GM12878 (cell line): ENCODE measurements around the gene NR4A2. TPM values are rescaled to one million over a fixed set of nuclear protein-coding genes. Genes with fewer than 3 reads are reported as not detected.

Experiments
- FOXM1 ChIP-seq: IDR thresholded peaks from 2 replicates; pipeline ENCODE4 v1.6.1; 2012; ENCODE audit warnings: low read depth, mild to moderate bottlenecking, inconsistent platforms, low read length, moderate library complexity
- NBN ChIP-seq: fragments of 450-650 bp; IDR thresholded peaks from 2 replicates; pipeline ENCODE4 v1.6.1; 2016
- NFIC ChIP-seq: IDR thresholded peaks from 2 replicates; pipeline ENCODE4 v1.6.1; 2012; ENCODE audit warnings: low read depth, mild to moderate bottlenecking, inconsistent platforms, low read length, moderate library complexity
- NR2C2 ChIP-seq: IDR thresholded peaks from 2 replicates; pipeline ENCODE4 v1.6.1; 2011; ENCODE audit warnings: borderline replicate concordance, low read depth; ENCODE audit not compliant: control insufficient read depth, insufficient read length
- PML ChIP-seq: IDR thresholded peaks from 2 replicates; pipeline ENCODE4 v1.6.1; 2012; ENCODE audit warnings: low read length, inconsistent platforms
- RFX5 ChIP-seq: IDR thresholded peaks from 2 replicates; pipeline ENCODE4 v1.6.1; 2011; ENCODE audit warnings: low read depth, low read length, improper control_type of control experiment
- SMAD1 ChIP-seq: fragments of 450-650 bp; IDR thresholded peaks from 2 replicates; pipeline ENCODE4 v1.6.1; 2018; ENCODE audit warnings: mild to moderate bottlenecking, low read depth; ENCODE audit not compliant: partially characterized antibody
- WRNIP1 ChIP-seq: IDR thresholded peaks from 2 replicates; pipeline ENCODE4 v1.6.1; 2011; ENCODE audit warnings: low read depth, low read length, improper control_type of control experiment, borderline replicate concordance
- ZNF274 ChIP-seq: IDR thresholded peaks from one replicate; pipeline ENCODE4 v1.8.0; 2011; ENCODE audit not compliant: insufficient read length, insufficient read depth
- polyA plus RNA-seq, 11 experiments: library from polyadenylated mRNA; depleted of rRNA in 4 of 11; unstranded in 6 of 11; stranded (reverse) in 5 of 11; fragments of >200 nt; fragmentation: Nextera tagmentation in 4 of 11; fragmentation: Illumina TruSeq in 1 of 11; extraction: Ambion mirVana in 4 of 11; extraction: Trizol in 1 of 11; gene quantifications; 1 replicate in 1 of 11; 2 replicates in 10 of 11; pipeline versions ENCODE4 v1.2.1 to v1.2.3, GENCODE V29; 2011 to 2016; ENCODE audit warnings: inconsistent platforms in 2 of 11, missing spikeins in 2 of 11, low read depth in 1 of 11
- total RNA-seq, 4 experiments: library from RNA; depleted of rRNA in 3 of 4; stranded (reverse); fragments of >200 nt in 3 of 4; fragmentation: Illumina TruSeq in 1 of 4; extraction: Trizol in 1 of 4; gene quantifications; 2 replicates each; pipeline versions ENCODE4 v1.2.1 to v1.2.3, GENCODE V29; 2013 to 2021
- TF ChIP-seq, protein P1 (sequence below): IDR thresholded peaks from 2 replicates; pipeline ENCODE4 v1.6.1; 2012; ENCODE audit warnings: mild to moderate bottlenecking, low read depth, low read length
- TF ChIP-seq, protein P2 (sequence below): fragments of 150-350 bp; IDR thresholded peaks from 2 replicates; pipeline ENCODE4 v1.6.1; 2014; ENCODE audit warnings: mild to moderate bottlenecking, low read depth, low read length
- TF ChIP-seq, protein P3 (sequence below): IDR thresholded peaks from 2 replicates; pipeline ENCODE4 v1.6.1; 2011; ENCODE audit warnings: borderline replicate concordance, low read depth, mild to moderate bottlenecking, moderate library complexity, mixed read lengths, low read length; ENCODE audit not compliant: insufficient read depth; ENCODE audit errors: extremely low read length

The NR4A2 gene
- total and polyA plus RNA-seq, 10 of the 15 experiments (the other 5 are each of a cell fraction or from before 2014, with no cell fraction given) = 0.15 to 3.4 (median 0.58) TPM

DNA sequence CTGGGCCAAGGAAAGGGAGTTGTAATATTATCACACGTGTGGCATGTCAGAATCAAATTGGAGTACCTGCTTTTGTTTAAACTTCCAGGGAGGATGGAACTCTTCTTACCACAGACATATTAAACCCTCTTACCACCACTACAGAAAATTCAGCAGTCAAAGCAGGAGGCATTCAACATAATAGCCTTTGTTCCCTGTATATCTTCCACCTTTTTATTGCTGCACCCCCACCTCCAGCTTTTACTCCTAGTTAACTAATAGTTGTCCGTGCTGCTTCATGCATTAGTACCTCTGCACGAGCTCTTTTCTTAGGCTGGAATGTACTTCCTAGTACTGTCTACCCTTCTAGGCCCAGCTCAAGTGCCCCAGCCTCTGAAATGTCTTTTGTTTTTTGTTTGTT is 14.9 kb upstream of the NR4A2 start (continued):
- TF ChIP-seq NBN (no peak), RFX5 (no peak), NFIC (no peak), WRNIP1 (no peak), SMAD1 (no peak), PML (no peak), NR2C2 (no peak), FOXM1 (no peak), ZNF274 (no peak)
- TF ChIP-seq, protein P1, sequence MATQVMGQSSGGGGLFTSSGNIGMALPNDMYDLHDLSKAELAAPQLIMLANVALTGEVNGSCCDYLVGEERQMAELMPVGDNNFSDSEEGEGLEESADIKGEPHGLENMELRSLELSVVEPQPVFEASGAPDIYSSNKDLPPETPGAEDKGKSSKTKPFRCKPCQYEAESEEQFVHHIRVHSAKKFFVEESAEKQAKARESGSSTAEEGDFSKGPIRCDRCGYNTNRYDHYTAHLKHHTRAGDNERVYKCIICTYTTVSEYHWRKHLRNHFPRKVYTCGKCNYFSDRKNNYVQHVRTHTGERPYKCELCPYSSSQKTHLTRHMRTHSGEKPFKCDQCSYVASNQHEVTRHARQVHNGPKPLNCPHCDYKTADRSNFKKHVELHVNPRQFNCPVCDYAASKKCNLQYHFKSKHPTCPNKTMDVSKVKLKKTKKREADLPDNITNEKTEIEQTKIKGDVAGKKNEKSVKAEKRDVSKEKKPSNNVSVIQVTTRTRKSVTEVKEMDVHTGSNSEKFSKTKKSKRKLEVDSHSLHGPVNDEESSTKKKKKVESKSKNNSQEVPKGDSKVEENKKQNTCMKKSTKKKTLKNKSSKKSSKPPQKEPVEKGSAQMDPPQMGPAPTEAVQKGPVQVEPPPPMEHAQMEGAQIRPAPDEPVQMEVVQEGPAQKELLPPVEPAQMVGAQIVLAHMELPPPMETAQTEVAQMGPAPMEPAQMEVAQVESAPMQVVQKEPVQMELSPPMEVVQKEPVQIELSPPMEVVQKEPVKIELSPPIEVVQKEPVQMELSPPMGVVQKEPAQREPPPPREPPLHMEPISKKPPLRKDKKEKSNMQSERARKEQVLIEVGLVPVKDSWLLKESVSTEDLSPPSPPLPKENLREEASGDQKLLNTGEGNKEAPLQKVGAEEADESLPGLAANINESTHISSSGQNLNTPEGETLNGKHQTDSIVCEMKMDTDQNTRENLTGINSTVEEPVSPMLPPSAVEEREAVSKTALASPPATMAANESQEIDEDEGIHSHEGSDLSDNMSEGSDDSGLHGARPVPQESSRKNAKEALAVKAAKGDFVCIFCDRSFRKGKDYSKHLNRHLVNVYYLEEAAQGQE = no peak
- TF ChIP-seq, protein P2, sequence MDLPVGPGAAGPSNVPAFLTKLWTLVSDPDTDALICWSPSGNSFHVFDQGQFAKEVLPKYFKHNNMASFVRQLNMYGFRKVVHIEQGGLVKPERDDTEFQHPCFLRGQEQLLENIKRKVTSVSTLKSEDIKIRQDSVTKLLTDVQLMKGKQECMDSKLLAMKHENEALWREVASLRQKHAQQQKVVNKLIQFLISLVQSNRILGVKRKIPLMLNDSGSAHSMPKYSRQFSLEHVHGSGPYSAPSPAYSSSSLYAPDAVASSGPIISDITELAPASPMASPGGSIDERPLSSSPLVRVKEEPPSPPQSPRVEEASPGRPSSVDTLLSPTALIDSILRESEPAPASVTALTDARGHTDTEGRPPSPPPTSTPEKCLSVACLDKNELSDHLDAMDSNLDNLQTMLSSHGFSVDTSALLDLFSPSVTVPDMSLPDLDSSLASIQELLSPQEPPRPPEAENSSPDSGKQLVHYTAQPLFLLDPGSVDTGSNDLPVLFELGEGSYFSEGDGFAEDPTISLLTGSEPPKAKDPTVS = no peak
- TF ChIP-seq, protein P3, sequence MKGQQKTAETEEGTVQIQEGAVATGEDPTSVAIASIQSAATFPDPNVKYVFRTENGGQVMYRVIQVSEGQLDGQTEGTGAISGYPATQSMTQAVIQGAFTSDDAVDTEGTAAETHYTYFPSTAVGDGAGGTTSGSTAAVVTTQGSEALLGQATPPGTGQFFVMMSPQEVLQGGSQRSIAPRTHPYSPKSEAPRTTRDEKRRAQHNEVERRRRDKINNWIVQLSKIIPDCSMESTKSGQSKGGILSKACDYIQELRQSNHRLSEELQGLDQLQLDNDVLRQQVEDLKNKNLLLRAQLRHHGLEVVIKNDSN = no peak
